Measurements from ENCODE around the gene KRTAP10-1.

The KRTAP10-1 gene

DNA sequence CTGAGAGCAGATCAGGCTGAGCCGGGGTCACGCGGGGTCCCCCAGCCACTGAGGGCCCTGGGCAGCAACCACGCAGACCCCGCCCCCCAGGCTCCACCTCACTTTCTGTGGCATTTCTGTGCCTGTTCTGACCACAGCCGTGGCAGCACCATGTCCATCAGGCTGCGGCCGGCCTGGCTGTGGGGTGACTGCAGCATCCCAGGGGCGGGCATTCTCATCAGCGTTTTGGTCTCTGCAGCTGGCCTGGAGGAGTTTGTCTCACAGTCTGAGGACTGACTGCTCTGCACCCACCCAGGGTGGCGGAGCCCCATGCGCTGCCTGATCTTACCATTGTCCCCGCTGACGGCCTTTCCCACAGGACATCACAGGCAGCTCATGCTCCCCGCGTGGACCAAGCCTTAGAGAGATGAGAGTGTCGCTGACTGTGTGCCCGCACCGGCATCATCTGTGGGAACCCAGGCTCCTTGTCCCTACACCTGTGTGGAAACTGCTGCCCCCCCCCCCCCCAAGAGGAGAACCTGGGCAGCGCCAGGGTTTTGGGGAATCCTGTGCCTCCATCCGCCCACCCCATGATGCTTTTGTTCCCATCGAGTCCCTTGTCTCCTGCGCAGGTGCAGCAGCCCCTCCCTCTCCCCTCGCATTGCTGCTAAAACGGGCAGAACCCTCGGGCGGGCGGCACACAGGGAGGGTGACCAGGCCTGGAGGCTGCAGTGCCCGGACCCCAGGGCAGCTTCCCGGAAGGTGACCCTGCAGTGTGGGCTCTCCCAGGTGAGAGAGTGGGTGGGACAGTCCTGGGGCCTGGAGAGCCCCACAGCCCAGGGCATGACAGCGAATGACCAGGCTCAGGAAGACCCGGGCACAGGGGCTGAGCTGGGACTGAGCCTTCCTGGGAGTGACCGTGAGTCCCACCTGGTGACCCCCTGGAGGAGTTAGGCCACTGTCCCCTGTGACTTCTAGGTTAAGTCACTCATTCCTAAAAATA is 1.8 kb downstream of the KRTAP10-1 start:
- peaks cover 21% of the 10 kb centered on the region for H3K4me1 Mint-ChIP-seq
- no peaks in the 10 kb centered on the region for H3K36me3 Mint-ChIP-seq (ENCODE audit: low read depth)
- H3K27me3 Mint-ChIP-seq (ENCODE audit: low read depth, poor library complexity), result peaks cover 2% of the 10 kb centered on the region
- no peak for DNase-seq
- H3K9me3 Mint-ChIP-seq, result no peaks in the 10 kb centered on the region
- no peak overlapping the region for H3K27ac Mint-ChIP-seq
- H3K4me3 Mint-ChIP-seq, result no peak overlapping the region
- TF ChIP-seq, protein P1, sequence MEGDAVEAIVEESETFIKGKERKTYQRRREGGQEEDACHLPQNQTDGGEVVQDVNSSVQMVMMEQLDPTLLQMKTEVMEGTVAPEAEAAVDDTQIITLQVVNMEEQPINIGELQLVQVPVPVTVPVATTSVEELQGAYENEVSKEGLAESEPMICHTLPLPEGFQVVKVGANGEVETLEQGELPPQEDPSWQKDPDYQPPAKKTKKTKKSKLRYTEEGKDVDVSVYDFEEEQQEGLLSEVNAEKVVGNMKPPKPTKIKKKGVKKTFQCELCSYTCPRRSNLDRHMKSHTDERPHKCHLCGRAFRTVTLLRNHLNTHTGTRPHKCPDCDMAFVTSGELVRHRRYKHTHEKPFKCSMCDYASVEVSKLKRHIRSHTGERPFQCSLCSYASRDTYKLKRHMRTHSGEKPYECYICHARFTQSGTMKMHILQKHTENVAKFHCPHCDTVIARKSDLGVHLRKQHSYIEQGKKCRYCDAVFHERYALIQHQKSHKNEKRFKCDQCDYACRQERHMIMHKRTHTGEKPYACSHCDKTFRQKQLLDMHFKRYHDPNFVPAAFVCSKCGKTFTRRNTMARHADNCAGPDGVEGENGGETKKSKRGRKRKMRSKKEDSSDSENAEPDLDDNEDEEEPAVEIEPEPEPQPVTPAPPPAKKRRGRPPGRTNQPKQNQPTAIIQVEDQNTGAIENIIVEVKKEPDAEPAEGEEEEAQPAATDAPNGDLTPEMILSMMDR (IDR thresholded peaks at IDR 0.05), result no peak

DNA sequence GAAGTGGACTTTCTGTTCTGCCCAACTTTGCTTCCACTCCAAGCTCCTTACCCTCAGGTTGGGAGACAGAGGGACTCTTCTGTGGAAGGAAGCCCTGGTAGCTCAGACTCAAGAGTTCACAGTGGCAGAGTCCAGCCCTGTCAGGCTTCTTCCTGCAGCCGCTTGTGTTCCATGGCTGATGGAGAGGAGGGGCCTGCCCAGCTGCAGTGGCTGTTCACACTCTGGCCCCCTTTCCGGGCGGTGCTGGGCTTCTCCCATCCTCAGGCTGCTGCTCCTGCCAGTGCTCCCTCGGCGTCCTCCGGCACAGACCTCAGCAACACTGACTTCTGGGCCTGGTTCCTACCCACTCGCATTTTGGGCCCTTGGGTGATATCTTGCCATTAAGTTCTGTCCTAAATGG is 4.0 kb downstream of the KRTAP10-1 start:
- peaks cover 19% of the 10 kb centered on the region for H3K4me1 Mint-ChIP-seq
- DNase-seq, result no peak
- no peaks in the 10 kb centered on the region for H3K9me3 Mint-ChIP-seq
- H3K4me3 Mint-ChIP-seq, result no peak overlapping the region
- H3K36me3 Mint-ChIP-seq (ENCODE audit: low read depth), result no peaks in the 10 kb centered on the region
- H3K27ac Mint-ChIP-seq, result no peak overlapping the region
- TF ChIP-seq, protein P1 (IDR thresholded peaks at IDR 0.05), result no peak
- peaks cover 7% of the 10 kb centered on the region for H3K27me3 Mint-ChIP-seq (ENCODE audit: low read depth, poor library complexity)

DNA sequence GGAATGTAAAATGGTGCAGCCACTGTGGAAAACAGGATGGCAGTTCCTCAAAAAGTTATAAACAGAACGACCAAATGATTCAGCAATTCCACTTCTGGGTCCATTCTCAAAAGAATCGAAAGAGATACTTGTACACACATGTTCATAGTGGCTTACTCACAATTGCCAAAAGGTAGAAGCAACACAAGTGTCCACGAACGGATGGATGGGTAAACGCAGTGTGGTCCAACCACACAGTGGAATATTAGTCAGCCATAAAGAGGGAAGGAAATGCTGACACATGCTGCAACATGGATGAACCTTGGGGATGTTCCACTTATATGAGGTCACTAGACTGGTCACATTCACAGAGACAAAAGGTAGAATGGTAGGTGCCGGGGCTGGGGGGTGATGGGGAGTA is 5.3 kb downstream of the KRTAP10-1 start:
- H3K36me3 Mint-ChIP-seq (ENCODE audit: low read depth), result no peaks in the 10 kb centered on the region
- H3K4me1 Mint-ChIP-seq, result peaks cover 10% of the 10 kb centered on the region
- H3K4me3 Mint-ChIP-seq, result no peak overlapping the region
- H3K27me3 Mint-ChIP-seq (ENCODE audit: low read depth, poor library complexity), result peaks cover 11% of the 10 kb centered on the region
- DNase-seq, result no peak
- peak overlapping the region; percentile 39 for H3K27ac Mint-ChIP-seq
- H3K9me3 Mint-ChIP-seq, result no peaks in the 10 kb centered on the region
- TF ChIP-seq, protein P1 (IDR thresholded peaks at IDR 0.05), result no peak

DNA sequence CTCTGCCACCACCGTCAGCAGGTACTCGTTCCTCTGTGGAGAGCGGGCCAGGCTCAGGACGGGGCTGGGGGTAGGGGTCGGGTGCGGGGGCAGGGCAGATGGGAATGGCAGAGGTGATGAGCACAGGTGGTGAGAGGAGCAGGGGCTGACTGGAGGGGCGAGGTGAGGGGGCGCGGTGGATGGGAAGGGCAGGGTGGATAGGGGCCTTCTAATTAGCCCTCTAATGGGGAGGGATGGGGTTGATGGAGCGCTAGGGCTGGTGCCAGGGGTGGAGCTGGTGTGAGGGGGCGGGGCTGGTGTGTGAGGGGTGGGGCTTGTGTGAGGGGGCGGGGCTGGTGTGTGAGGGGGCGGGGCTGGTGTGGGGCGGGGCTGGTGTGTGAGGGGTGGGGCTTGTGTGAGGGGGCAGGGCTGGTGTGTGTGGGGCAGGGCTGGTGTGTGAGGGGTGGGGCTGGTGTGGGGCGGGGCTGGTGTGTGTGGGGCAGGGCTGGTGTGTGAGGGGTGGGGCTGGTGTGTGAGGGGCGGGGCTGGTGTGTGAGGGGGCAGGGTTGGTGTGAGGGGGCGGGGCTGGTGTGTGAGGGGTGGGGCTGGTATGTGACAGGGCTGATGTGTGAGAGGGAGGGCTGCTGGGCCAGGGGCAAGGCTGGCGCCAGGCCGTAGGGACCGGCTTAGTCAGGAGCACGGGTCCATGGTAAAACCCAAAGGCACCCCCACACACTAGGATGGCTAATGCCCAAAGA is 5.9 kb downstream of the KRTAP10-1 start:
- Mint-ChIP-seq H3K27ac (no peak overlapping the region), H3K9me3 (no peaks in the 10 kb centered on the region), H3K4me3 (no peak overlapping the region), H3K27me3 (ENCODE audit: low read depth, poor library complexity) (peaks cover 8% of the 10 kb centered on the region), H3K36me3 (ENCODE audit: low read depth) (no peaks in the 10 kb centered on the region), H3K4me1 (peaks cover 5% of the 10 kb centered on the region)
- TF ChIP-seq, protein P1 (IDR thresholded peaks at IDR 0.05), result no peak
- no peak for DNase-seq

DNA sequence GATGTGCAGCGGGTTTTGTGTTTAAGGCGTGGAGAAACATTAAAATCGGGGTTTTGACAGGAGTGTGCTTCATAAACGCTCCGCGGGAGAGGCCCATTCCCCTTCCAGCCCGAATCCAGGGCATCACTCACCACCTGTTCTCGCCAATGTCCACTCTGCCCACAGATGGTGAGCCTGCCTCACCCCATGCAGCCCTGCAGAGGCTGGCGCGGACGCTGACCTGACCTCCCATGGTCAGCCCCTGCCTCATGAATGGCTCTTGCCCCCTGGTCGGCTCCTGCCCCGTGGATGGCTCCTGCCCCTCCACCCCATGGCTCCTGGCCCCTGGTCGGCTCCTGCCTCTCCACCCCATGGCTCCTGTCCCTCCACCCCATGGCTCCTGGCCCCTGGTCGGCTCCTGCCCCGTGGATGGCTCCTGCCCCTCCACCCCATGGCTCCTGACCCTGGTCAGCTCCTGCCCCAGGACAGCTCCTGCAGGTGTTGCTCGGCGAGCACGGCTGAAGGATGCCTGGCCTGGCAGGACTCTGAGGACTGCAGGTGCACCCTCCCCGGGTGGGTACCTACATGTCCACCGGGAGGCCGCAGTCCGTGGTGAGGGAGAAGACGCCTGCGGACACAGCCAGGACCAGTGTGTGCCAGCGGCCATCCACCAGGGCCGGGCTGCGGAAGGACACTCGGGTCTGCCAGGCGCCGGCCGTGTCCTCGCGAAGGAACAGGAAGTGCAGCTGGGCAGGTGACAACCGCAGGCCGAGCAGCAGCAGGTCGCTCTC is 6.7 kb downstream of the KRTAP10-1 start:
- Mint-ChIP-seq H3K27ac (no peak overlapping the region), H3K36me3 (ENCODE audit: low read depth) (no peaks in the 10 kb centered on the region), H3K9me3 (no peaks in the 10 kb centered on the region), H3K27me3 (ENCODE audit: low read depth, poor library complexity) (peaks cover 8% of the 10 kb centered on the region), H3K4me1 (no peaks in the 10 kb centered on the region), H3K4me3 (no peak overlapping the region)
- DNase-seq, result no peak
- TF ChIP-seq, protein P1 (IDR thresholded peaks at IDR 0.05), result no peak
